Effector CD8-positive, alpha-beta T cell (primary cell): Measurements from ENCODE around the gene CROCC2.

ENCODE experiments used
- DNase-seq: peaks from one replicate; lab custom pipeline; 2025; lab: John Stamatoyannopoulos, UW

The CROCC2 gene

DNA sequence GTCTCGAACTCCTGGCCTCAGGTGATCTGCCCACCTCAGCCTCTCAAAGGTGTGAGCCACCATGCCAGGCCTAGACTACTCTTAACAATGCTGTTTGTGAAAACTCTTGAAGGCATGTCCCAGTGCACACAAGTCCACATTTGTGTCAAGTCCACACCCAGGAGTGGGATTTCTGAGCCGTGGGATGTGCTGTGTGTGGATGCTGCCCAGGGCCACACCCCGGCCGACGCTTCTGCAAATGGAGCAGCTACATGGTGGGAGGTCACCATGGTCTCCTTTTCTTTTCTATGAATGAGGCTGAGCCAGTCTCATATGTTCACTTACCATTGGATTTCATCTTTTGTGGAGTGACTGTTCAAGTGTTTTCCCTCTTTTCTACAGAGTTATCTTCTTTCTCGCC is 108.1 kb downstream of the CROCC2 start:
- DNase-seq: no peak

DNA sequence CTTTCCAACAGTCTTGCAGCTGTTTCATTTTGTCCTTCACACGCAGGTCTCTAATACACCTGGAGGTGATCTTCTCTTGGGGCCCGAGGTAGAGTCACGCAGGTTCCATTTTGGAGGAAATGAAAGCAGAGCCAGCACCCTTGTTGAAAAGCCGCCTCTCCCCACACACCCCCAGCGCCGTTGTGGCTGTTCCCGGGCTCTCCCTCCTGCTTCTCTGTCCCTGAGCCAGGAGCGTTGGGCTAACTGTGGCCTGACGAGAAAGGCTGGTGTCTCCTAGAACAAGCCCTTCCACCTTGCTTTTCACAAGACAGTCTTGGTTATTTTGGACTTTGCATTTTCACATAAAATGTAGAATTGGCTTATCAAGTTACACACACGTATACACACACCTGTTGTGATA is 108.6 kb downstream of the CROCC2 start:
- DNase-seq: no peak

DNA sequence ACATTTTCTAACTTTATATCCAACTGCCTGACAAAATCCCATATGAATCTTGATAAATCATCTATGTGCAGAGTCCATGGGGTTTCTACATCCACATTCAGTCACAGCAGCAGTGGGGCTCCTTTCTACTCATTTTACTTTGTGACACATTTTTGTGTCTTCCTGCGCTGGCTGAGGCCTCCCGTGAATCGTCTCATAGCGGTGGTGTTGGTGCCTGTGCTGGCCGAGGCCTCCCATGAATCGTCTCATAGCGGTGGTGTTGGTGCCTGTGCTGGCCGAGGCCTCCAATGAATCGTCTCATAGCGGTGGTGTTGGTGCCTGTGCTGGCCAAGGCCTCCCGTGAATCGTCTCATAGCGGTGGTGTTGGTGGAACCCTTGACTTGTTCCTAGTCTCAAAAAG is 109.3 kb downstream of the CROCC2 start:
- DNase-seq: no peak

DNA sequence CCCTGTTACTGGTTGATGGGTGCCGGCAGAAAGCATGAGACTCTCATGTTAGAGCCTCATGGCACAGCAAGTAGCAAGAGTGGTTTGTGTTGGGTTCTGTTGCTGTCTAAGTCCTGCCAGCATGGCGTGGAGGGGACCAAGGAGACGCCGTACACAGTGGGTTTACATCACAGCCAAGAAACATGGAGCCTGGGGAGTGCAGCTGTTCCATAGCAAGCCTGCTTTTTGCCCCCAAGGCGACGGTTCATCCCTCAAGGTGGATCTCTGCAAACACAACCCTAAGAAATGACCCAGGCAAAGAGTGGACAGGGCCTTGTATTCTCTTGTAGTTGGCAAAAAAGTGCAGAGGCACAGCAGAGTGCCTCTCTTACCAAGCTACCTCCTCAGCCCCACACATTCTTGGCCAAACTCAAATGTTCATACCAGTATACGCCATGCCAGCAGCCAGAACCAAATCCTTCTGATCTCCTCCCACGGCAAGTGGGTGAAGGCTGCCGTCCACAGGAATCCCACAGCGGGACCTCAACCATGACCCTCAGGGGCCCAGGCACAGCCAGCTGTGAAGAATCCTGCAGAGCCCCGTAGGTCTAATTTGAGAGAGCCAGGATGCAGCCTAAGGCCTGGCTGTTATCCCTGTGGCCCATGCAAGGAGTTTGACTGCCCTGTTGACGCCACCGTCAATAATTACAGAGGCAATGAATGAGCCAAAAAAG is 111.2 kb downstream of the CROCC2 start:
- DNase-seq: no peak

DNA sequence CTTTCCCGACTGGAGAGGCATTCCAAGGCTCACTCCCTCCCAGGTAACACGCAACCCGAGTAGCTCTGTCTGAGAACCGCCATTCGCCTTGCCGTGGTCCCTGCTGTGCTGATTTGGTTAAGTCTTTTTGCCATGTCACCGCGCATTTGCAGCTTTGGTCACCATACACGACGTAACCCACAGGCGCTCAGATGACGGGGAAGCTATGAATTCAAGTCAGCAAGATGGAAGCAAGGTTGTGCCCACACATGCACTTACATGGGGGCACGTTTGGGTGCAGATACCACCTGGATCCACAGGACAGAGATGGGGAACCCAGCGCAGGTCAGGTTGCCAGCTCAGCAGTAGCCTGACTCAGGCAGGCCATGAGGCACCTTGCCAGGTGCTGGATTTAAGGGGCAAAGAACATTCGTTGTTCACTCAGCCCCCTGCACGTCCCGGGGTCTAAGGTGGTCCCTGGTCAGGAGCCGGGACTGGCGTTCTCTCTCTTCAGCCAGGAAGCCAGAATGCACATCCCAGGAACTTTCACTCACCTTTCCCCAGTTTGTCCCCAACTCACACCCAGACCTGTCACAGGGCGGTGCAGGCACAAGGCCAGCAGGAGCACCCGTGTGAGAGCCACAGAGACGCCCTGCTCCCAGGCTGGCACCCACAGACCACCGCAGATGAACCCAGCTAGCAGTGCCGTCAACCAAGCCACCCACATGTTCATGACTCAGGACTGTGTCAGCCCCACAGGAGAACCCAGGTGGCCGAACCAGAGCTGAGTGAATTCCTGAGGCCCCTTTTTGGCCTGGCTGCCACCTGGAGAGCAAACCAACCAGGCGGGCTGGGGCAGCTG is 112.1 kb downstream of the CROCC2 start:
- DNase-seq: no peak

DNA sequence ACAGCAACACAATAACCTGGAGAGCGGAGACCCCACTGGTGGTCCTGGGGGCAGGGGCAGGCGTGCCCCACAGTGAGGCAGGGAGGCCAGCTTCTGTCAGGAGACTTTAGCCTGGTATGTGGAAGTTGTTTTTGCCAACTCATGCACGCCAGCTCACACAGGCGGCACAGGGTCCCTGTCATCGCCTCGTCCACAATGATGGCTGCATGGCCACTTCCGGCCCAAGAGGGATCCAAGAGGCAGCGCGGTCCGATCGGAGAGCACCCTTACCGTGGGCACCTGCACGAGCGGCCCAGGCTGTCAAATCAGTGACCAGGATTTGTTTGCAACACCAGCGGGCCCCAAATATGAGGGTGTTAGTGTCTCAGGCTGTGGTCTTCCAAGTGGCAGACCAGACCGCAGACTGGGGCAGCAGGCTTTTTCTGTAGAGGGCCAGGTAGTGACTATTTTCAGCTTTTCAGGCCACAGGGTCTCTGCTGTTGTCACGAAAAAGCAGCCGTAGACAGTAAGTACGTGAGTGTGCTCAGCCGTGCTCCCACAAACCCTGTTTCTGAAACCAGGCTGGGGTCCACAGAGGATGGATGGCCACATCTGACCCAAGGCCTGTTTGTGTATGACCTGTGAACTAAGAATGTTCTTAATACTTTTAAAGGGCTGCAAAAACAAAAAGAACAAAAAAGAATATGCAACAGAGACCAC is 113.5 kb downstream of the CROCC2 start:
- no peak for DNase-seq

DNA sequence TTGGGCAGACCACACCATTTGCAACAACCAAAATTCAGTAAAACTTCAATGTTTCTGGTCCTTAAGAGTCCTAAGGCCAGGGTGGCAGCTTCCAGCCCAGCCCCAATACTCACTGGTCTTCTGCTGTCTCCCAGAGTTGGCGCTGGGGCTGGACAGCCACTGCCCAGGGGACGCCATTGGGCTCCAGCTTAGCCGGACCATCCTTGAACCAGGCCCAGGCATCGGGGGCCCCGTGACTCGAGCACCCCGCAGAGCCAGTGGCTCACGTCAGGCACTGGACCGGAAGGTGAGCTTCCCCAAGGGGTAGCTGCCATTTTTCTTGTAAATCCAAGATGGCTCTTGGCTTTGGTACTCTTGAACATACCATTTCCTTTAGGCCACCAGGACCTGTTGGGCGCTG is 114.1 kb downstream of the CROCC2 start:
- DNase-seq: no peak

DNA sequence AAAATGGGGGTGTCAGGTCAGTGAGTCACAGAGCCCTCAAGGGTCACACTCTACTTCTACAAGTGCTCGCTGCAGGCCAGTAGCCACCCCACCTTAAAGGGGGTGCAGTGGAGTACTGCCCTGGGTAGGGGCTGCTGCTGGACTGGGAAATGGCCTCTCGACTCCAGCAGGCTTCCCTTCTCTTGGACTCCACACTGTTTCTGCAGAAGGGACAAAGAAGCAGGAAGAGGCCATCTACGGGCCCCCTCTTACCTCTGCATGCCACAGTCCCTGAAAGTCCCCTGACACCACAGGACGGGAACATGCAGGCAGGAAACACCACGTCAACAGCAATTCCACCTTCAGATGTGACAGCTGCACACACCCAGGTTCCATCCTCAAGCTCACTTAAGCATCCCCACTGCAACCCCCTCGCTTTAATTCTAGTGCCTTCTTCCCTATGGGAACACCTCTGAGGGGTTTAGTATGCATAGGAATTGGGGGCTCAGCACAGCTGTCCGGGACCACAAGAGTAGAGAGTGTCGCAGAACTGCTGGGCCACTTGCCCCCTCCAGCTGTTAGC is 114.6 kb downstream of the CROCC2 start:
- DNase-seq: no peak

DNA sequence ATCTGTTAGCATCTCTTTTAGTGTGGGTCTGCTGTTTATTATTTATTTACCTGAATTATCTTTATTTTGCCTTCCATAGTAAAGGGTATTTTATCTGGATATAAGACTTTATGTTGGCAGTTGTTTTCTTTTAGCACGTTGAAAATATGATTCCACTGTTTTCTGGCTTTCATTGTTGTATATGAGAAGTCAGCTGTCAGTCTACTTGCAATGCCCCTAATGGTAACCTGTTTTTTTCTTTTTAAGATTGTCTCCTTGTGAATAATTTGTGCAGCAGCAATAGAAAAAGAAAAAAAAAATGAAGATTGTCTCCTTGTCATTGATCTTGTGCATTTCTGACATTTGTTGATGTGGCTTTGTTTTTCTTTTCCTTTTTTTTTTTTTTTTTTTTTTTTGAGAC is 119.5 kb downstream of the CROCC2 start:
- DNase-seq: no peak

DNA sequence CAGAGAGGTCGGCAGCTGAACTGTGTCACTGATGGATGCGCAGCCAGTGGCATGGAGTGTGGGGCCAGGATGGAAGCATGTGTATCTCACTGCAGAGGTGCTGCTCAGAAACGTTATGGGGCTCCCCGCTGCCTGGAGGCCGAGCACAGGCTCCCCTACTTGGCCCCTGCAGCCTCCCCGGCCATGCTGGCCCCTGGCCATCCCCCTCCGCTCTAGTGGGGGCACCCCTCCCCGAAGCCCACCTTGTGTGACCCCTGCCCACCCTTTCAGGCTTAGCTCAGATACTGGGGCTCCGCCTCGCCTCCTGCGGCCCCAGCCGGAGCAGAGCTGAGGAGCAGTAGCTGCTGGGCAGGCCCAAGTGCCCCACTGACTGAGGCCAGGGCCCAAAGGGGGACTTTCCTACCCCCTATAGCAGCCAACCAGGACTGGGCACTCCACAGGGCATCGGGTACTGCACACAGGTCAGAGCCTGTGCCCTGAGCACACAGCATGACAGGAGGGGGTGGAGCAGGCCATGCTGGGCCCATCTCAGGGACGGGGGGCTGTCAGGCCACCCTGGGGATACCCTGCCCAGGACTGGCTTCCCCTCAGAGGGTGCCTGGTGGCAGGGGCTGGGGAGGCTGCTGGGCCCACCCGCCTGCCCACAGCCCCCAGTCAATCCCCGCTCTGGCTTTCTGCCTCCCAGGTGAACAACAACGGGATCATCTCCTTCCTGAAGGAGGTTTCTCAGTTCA is 123.6 kb downstream of the CROCC2 start:
- no peak for DNase-seq

DNA sequence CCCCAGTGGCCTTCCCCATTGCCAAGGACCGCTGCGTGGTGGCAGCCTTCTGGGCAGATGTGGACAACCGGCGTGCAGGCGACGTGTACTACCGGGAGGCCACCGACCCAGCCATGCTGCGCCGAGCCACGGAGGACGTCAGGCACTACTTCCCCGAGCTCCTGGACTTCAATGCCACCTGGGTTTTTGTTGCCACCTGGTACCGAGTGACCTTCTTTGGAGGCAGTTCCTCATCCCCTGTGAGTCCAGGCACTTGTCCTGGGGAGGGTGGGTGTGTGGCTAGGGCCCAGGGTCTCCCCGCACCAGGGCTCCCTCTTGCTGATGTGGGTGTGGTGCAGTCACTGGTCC is 124.2 kb downstream of the CROCC2 start:
- no peak for DNase-seq

DNA sequence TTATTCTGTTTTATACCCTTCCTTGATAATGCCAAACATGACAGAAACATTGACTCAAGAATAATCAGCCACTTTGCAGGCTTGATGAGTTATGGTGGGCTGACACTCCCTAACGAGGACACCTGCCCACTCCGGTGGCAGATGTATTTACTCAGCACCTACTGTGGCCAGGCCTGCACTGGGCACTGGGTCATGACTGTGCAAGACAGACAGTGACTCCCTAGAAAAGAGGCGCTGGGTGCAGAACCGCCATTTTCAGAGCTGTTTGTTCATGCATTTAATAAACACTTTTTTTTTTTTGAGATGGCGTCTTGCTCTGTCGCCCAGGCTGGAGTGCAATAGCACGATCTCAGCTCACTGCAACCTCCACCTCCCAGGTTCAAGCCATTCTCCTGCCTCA is 124.7 kb downstream of the CROCC2 start:
- DNase-seq: no peak

DNA sequence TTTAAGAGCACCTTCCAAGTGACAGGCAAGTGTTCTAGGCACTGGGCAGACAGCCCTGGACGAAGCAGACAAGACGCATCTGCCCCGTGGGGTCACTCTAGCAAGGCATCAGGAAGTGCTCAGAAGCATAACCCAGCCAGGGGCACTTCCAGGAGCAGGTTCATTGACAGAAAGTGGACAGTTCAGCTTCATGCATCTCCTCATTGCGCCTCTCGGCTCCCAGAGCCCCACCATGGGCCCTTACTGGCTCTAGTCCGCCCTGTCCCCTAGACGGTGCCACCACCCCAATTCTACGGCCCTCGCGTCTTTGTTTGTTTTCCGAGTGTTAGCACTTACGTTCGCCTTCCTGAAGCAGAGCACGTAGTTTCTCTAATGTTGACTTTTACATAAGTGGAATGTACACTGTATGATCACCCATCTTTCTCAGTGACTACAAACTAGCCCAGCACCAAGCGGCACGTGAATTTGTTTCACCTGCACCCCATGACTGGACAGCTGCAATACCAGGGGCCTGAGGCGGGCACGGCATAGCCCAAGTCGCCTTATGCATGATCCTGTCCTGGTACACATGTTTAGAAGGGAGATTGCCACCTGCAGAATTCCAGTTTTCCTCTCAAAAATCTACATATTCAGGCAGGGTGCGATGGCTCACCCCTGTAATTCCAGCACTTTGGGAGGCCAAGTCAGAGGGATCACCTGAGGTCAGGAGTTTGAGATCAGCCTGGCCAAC is 125.5 kb downstream of the CROCC2 start:
- DNase-seq: no peak

DNA sequence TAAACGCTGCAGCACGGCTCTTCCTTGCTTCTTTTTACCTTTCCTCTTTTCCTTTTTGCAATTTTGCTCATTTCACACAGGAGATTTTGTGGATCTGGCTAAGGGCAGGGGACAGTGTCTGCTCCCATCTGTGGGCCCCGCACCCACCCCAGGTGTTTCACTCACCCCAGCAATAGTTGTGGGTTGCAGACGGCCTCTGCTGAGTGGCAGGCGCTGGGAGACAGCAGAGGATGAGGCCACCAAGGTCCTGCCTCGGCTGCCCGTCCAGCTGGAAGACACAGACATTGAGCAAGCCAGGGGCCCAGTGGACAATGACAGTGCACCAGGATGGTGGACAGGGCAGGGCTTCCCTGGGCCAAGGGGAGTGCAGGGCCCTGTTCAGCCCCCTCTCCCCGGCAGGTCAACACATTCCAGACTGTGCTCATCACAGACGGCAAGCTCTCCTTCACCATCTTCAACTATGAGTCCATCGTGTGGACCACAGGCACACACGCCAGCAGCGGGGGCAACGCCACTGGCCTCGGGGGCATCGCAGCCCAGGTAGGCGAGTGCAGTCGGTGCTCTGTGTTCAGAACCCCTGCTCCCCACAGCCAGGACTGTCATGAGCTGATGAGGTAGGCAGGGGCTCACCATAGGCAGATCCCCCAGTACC is 127.3 kb downstream of the CROCC2 start:
- no peak for DNase-seq

DNA sequence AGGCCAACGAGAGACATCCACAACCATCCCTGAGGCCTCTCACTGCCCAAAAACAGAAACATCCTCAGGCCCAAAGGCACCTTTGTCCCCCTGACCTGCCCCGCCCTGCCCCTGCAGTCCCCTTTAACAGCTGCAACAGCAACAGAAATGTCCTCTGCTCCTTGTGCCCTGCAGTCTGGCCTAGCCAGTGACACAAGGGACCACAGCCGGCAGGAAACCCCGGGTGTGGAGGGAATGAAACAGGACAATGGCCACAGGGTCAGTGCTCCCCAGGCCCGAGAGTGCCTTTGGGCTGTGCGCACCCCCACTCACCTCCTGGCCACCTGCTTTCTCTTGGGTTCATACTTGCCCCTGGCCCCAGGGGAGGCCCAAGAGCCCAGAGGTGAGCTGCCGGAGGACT is 127.9 kb downstream of the CROCC2 start:
- no peak for DNase-seq

DNA sequence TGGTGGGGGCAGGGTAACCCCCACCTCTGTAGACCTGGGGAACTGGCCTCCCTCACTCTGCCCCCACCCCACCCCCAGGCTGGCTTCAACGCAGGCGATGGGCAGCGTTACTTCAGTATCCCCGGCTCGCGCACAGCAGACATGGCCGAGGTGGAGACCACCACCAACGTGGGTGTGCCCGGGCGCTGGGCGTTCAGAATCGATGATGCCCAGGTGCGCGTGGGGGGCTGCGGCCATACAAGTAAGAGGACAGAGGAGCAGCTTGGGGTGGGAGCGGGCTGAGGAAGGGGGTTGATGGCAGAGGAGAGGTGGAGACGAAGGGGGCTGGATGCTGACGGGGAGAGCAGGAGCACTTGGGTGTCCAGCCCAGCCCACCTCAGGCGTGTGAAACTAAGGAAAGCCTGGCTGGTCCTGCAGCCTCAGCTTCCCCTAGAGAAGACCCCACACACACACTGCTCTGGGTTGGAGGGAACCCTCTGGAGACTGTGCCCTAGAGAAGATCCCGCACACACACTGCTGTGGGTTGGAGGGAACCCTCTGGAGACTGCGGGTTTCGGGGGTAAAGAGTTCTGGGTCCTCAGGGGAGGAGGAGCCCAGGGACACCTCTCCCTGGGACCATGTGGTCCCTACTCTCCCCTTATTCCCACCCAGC is 128.5 kb downstream of the CROCC2 start:
- DNase-seq: no peak

DNA sequence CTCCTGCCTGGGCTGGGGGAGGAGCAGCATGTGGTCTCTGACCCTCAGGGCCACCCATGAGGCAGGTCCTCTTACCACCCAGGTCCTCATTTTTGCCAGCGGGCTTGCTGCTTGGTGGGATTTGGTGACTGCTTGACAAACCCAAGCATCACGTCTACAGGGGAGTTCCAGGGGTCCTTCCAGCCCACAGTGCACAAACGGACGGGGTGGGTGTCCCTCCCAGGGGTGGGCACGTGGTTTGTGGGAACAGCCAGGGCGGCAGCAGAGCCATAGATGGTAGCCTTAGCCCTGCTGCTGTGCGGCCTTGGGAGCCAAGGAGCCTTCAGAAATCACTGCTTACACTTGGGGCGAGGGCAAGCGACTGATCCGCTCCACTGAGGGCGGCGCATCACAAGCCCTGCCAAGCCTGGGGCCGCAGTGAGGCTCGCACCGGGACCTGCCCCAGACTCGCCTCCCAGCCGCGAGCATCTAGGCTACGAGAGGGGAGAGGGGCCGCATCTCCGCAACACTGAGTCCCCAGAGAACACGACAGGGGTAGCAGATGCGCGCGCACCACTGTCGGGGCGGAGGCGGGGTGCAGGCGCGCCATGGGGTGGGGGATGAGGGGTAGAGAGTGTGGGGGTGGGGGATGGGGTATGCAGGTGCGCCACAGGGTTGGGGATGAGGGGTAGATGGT is 129.1 kb downstream of the CROCC2 start:
- peak; percentile 74 for DNase-seq

DNA sequence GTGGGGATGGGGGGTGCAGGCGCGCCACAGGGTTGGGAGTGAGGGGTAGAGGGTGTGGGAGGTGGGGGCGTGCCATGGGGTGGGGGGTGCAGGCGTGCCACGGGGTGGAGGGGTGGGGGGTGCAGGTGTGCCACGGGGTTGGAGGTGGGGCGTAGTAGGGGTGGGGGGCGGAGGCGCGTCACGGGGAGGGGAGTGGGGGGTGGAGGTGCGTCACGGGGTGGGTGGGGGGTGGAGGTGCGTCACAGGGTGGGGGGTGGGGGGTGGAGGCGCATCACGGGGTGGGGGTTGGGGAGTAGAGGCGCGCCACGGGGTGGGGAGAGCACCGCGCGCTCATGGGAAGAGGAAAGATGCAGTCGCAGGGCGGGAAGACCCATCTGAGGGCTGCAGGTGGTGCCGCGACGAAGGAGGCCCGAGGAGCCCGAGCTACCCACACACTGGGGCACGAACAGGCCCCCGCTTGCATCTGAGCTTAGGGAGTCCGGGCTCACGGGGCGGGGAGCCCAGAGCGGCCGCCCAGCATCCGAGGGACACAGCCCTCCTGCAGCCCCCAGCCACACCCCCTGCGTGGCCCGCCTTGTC is 129.8 kb downstream of the CROCC2 start:
- peak; percentile 74 for DNase-seq

DNA sequence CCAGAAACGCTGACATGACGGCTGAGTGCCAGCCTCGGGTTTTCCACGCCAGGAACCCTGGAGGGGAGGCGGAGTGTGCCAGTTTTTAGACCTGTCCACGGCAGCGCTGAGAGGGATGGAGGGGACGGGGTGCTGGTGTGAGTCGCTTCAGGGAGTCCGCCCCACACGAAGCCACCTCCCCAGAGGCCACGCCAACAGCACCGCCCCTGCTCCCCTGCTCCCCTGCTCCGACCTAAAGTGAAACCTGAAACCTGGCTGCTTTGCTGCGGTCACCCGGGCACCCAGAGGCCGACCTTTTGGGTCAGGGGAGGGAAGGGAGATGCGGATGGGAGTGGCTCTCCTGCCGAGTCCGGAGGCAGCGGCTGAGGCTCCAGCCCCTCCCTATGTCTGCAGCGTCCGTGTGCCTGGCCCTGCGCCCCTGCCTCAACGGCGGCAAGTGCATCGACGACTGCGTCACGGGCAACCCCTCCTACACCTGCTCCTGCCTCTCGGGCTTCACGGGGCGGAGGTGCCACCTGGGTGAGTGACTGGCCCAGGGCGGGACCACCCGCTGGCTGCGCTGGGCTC is 130.3 kb downstream of the CROCC2 start:
- peak; percentile 60 for DNase-seq
